Neural crest cell (in vitro differentiated cells): ENCODE results near the gene COL18A1. TPM values are rescaled to one million over a fixed set of nuclear protein-coding genes. Genes with fewer than 3 reads are reported as not detected.

Experiments used
- DNase-seq: peaks from one replicate; pipeline ENCODE4 v3.0.0; 2021; ENCODE audit warnings: low read depth, mixed read lengths, low spot score
- H3K27ac Mint-ChIP-seq: one replicate; pipeline ENCODE4 v1.8.0; 2021; ENCODE audit warnings: mild to moderate bottlenecking, mixed read lengths; ENCODE audit not compliant: unreplicated experiment
- H3K27me3 Mint-ChIP-seq: 2 replicates; pipeline ENCODE4 v1.8.0; 2021; ENCODE audit warnings: low read depth, mild to moderate bottlenecking, mixed read lengths
- H3K36me3 Mint-ChIP-seq: 2 replicates; pipeline ENCODE4 v1.8.0; 2021; ENCODE audit warnings: low read depth, mild to moderate bottlenecking, mixed read lengths
- H3K4me1 Mint-ChIP-seq: 2 replicates; pipeline ENCODE4 v1.8.0; 2021; ENCODE audit warnings: mixed read lengths
- H3K4me3 Mint-ChIP-seq: one replicate; pipeline ENCODE4 v1.8.0; 2021; ENCODE audit warnings: mild to moderate bottlenecking, mixed read lengths
- H3K9me3 Mint-ChIP-seq: 2 replicates; pipeline ENCODE4 v1.8.0; 2021; ENCODE audit warnings: mixed read lengths
- CTCF ChIP-seq: fragments of 200-600 bp; sonication (generic); conservative IDR thresholded peaks from 2 replicates; pipeline ENCODE4 v1.5.0; 2021; ENCODE audit warnings: antibody characterized with exemption, mild to moderate bottlenecking
- total RNA-seq: library from RNA; stranded (reverse); gene quantifications from 2 replicates; pipeline ENCODE4 v1.2.1, GENCODE V29; 2021

COL18A1 gene
- total RNA-seq, 1 donor from 2014 or later, result 19.2 TPM

DNA sequence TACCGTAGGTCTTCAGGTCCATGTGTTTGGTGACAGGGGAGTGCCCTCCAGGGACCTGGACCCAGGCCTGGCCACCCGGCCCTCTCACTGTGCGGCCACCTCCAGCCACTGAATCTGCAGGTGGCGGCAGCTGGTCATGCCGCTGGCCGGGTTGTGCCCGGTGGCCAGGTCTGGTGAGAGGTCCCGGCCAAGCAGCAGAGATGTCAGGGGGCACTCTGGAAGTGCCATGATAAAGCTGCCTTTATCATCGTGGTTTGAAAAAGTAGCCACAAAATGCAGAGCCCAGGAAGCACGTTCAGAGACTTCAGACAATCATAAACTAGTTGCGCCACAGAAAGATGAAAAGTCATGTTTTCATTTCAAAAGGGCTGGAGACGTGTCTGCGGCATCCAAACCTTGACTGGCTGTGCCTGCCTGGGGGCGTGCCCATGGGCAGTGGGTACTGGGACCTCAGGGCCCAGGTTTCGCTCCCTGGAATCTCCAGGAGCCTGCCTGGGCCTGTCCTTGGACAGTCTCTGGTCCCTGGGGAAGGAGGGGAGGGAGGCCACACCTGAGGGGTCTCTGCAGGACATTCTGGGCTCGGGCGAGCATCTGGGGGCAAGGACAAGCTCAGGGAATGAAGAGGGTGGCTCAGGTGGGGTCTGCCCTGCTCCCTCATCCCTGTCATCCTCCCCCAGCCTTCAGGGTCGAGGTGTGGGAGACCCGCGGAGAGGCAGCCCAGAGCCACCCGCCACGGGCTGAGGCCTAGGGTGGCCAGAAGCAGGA lies 44.9 kb downstream of the COL18A1 start:
- Mint-ChIP-seq H3K4me3 (no peak overlapping the region), H3K36me3 (no peaks in the 10 kb centered on the region), H3K27ac (no peak overlapping the region), H3K9me3 (peaks cover 12% of the 10 kb centered on the region), H3K27me3 (no peaks in the 10 kb centered on the region), H3K4me1 (peaks cover 3% of the 10 kb centered on the region)
- DNase-seq, result no peak
- no peak for TF ChIP-seq CTCF

DNA sequence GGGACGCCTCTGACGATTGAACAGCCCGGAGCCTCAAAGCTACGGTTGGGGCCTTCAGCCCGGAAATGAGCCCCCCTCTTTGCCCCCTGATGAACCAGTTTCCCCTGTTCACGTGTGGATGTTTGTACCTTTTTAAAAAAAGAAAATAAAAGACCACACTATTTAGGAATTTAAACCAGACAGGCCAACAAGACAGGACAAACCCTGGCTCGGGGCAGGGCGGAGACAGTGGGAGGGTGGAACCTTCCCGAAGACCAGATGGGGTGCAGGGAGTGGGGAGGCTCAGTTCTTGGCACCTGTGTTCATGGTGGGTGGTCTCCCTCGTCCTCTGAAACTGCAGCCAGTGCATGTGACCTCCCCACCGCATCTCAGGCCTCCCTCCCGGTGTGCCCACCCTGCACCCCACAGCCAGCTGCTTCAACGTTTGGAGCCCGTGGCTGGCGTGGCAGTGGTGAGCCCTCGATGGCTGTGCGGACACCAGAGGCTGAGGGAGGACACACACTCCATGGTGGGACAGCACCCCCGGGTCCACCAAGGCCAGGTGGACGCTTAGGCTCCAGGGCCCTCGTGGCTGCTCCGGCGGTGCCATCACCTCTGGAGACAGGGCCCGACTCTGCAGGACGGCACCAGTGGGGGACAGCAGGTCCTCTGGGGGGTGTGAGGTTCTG lies 45.6 kb downstream of the COL18A1 start:
- H3K4me3 Mint-ChIP-seq, result no peak overlapping the region
- no peak overlapping the region for H3K27ac Mint-ChIP-seq
- peaks cover 12% of the 10 kb centered on the region for H3K9me3 Mint-ChIP-seq
- H3K4me1 Mint-ChIP-seq, result peaks cover 3% of the 10 kb centered on the region
- H3K27me3 Mint-ChIP-seq, result no peaks in the 10 kb centered on the region
- H3K36me3 Mint-ChIP-seq, result no peaks in the 10 kb centered on the region
- no peak for DNase-seq
- TF ChIP-seq CTCF, result no peak

DNA sequence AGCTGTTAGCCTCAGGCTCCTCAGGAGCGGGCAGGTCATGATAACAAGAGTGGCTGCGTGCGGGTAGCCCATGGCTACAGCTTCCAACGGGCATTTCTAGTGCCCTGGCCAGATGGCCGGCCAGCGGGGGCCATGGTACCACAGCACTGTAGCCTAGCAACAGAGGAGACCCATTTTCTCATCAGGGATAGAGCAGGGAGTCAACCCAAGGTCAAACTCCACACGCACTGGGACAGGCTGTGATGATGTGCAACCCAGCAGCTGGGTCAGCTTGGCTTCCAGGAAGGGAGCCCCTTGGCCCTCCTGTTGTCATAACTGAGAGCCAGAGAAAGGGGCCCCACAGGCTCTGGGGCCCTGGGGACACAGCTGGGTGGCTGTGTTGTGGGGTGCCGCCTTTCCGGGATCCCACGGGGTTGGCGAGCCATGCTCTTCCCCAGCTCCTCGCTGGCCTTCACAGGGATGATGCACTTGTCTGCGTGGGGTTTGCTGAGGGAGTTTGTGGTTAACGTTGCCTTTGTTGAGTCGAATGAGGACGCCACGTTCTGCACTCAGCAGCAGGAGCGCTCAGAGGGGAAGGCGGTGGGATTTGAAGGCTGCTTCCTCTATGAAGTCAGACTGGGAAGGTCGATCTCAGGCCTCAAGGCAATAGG lies 46.3 kb downstream of the COL18A1 start:
- Mint-ChIP-seq H3K27ac (no peak overlapping the region), H3K4me1 (peaks cover 3% of the 10 kb centered on the region), H3K4me3 (no peak overlapping the region), H3K27me3 (no peaks in the 10 kb centered on the region), H3K9me3 (peaks cover 10% of the 10 kb centered on the region), H3K36me3 (no peaks in the 10 kb centered on the region)
- TF ChIP-seq CTCF, result no peak
- DNase-seq, result no peak

GRCh38 chr21:45451771-45452182 lies 46.8 kb downstream of the COL18A1 start:
- Mint-ChIP-seq H3K4me1 (peaks cover 3% of the 10 kb centered on the region), H3K27ac (no peak overlapping the region), H3K9me3 (peaks cover 8% of the 10 kb centered on the region), H3K4me3 (no peak overlapping the region), H3K27me3 (no peaks in the 10 kb centered on the region), H3K36me3 (no peaks in the 10 kb centered on the region)
- DNase-seq, result no peak
- TF ChIP-seq CTCF, result no peak

DNA sequence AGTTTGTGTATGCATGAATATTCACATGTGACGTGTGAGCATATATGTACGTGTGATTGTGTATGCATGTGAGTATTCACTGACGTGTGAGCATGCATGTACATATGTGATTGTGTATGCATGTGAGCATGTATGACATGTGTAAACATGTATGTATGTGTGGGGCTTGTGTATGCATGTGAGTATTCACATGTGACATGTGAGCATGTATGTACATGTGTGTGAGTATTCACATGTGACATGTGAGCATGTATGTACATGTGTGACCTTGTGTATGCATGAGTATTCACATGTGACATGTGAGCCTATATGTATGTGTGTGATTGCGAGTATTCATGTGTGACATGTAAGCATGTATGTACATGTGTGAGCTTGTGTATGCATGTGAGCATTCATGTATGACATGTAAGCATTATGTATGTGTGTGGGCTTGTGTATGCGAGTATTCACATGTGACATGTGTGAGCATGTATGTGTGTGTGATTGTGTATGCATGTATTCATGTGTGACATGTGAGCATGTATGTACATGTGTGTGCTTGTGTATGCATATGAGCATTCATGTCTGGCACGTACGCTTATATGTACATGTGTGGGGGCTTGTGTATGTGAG lies 47.8 kb downstream of the COL18A1 start:
- Mint-ChIP-seq H3K27me3 (no peaks in the 10 kb centered on the region), H3K27ac (peak overlapping the region; percentile 50), H3K4me3 (no peak overlapping the region), H3K4me1 (peaks cover 3% of the 10 kb centered on the region), H3K36me3 (no peaks in the 10 kb centered on the region), H3K9me3 (peaks cover 6% of the 10 kb centered on the region)
- no peak for TF ChIP-seq CTCF
- no peak for DNase-seq
